HG02885 (cell line): ENCODE data around the gene ZNF860.

Experiments used
- ATAC-seq: cut with Tn5 transposase; IDR thresholded peaks from one replicate; pipeline ENCODE4 v1.9.1; 2021; ENCODE audit warnings: mild to moderate bottlenecking; ENCODE audit not compliant: unreplicated experiment, poor library complexity

Gene ZNF860

DNA sequence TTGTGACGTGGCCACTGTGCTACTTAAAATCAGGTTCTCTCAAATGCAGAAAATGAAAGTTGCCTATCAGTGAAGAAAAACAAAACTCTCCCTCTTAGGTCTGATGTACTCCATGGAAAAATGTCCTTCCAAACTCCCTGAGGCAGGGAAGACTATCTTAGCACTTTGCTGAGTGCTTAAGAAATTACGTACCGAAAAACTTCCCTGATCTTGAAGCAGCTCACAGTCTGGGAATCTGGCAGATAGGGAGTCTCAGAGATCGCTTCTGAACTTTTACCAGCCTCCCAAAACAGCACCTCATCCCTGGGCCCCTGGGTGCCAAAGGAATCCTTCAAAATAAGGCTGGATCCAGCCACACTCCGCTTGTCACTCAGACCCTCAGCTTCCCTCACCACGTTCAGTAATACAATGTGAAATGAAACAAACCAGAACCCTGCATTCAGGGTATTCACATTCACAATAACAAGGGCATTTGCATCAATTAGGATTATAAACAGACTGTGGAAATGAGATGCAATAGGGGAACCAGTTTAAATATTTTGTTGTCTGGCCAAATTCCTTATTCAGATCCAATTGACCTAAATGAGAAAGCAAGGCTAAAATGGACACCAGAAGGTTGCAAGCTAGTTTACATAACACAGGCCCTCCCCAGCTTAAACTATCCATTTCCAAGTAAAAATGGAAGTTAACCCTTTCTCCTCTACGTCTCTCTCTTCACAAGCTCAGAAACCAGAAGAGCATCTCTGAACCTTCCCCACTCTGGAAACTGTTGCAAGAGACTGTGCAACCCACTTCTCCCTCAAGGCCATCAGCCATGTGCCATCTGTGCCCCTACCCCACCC lies 21.4 kb upstream of the ZNF860 start:
- no peak for ATAC-seq

DNA sequence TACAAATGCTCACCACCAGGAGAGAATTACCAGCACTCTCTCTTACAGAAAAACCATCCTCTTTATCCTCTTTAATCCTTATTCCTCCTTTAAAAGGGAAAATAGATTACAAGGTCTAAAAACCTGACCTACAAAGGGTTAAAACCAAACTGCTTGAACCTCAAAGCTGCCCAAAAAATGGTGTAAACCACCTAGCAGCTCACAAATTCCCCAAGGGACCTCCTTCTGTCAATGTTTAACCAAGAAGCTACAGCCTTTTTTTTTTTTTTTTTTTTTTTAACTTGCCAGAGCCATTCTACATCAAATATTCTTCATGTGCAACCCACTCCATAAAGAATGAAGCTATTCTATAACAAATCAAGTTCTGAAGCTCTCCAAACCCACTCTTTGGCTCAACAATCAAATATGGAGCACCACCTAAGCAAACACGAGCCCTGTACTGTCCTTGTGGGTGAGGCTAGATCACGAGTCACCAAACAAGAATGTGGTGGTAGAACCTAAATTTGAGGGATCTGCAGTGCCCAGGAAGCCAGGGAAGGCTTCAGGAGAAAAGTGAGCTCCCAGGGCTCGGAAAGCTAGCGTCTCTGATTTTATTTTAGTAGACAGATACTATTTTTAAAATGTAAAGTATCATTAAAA lies 20.6 kb upstream of the ZNF860 start:
- no peak for ATAC-seq

DNA sequence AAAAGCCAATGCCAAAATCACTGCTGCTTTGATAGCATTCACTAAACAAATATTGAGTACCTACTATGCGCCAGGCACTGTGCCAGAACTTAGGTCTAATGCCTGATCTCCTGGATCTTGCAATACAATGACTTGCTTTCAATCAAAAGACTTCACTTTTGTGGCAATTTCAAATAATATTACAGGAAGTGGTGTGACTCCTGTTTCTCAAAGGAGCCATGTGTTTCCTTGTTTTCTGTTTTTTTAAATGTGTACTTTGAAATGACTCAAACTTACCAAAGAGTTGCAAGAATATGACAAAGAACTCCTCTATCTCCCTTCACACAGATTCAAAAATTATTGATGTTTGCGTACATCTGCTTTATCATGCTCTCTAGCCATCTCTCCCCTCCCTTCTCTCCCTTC lies 18.7 kb upstream of the ZNF860 start:
- no peak for ATAC-seq

DNA sequence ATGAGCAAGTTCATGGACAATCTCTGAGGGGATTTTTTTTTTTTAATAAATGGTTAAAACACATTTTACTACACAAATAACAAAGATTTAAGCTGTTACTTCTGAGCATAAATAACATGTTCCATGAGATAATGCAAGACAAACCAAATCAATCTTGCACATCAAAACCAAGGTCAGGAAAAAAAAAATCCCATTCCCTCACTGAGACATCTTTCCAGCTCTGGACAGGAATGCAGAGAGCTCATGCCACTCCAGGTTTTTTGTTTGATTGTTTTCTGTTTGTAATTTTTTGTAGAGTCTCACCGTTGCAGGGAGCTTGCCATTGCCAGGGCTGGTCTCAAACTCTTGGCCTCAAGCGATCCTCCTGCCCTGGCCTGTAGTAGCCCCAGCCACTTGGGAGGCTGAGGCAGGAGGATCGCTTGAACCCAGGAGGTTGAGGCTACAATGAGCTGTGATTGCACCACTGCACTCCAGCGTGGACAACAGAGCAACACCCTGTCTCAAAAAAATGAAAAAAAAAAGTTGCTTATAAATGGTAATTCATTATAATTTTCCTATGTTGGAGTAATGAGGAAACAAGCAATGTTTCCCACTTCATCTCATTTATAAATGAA lies 14.5 kb upstream of the ZNF860 start:
- ATAC-seq = no peak

DNA sequence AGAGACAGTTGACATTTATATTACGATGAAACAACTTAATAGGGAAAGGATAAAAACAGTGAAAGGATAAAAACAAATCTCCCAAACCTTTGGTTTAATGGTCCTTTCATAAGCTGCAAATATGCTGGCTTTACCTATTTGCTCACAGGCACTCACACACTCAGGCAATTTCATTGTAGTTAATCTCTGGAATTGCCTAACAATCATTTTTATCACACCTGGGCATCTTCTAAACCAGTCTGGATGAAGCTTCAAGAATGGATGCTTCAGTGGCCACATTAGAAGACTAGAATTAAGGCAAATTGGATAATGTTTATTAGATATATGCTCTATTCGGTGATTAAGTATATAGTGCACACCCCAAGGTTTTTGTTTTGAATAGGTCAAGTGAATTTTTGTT lies 14.0 kb upstream of the ZNF860 start:
- ATAC-seq = no peak

DNA sequence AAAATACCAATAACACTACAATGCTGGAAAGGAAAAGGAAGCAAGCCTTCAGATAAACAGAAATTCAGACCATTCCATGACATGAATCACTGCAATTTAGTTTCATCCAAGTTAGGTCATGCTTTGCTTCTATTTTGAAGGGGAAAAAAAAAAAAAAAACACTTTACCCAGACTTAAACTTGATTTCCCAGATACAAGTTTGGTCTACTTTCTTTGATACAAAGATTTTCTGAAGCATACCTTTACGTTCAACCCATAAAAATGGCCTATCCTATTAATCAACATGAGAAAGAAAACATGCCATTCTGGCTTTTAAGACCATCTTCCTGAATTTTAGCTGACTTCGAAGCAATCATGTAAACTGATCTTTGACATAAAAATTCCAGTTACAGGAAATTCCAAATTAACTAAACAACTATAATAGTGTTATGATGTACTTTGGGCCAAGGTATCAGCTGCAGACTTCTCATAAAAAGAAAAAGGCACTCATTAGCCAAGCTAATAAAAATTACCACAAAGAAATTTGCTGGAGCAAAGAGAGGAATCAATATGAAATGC lies 13.1 kb upstream of the ZNF860 start:
- ATAC-seq = no peak

DNA sequence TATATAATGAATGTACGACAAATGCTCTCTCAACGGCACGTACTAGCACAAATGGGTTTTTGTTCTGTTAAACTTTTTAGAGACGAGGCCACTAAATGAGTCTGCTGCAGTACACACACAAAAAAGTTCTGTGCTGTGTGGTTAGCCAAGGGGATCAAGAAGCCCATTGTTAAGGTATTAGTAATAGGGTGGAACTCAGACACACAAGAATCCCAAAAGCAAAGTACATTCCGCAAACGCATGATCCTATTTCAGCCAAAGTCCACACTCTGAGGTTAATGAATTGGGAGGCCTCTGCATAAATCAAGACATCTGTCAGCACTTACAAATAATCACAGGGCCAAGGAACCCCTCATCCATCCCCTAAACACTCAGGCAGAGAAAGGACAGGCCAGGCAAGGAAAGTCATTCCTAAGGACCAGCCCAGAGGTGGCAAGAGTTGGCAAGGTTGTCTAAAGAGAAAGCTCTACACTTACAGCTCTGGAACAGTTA lies 12.6 kb upstream of the ZNF860 start:
- ATAC-seq = no peak

DNA sequence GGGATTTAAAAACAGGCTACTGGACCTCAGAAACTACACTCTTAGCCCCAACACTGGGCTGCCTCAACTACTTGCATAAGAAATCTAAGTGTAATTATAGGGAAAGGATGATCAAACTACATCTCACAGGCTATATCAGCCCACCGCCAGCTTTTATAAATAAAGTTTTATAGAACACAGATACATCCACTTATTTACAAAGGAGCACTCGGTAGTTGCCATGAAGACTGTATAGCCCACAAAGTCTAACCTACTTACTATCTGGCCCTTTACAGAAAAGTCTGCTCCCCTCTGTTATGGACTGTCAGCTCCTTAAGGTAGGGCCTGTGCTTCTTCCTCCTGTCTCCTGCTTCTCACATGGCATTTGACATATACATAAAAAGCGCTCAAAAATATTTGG lies 9.9 kb upstream of the ZNF860 start:
- no peak for ATAC-seq

DNA sequence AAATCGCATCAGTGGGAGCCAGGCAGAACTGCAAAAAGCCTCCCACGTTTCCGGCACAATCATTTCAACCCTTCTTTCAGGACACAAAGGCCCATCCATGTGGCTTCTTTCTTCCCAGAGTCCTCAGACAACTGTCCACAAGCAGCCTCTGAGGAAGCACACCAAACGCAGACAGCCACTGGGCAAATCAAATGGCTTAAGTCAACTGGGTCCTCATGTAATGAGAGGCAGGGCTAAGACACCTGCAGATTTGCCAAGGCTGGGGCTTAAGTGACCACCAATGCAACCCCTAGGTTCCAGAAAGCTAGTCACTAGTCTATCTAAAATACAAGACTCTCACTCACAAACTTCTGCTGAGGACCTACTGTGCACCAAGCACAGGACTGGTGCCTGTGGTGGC lies 8.5 kb upstream of the ZNF860 start:
- ATAC-seq = no peak

DNA sequence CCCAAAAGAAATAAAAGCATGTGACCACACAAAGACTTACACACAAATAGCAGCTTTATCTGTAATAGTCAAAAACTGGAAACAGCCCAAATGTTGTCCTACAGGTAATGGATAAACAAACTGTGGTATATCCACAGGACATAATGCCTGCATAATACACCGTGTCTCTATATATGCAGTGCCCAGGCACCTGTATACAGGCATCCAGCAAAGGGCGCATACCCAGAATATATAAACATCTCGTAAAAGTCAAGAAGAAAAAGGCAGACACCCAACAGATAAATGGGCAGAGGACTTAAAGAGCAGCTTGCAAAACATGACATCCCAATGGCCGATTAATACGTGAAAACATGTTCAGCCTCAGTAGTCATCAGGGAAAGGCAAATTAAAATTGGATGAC lies 7.7 kb upstream of the ZNF860 start:
- no peak for ATAC-seq

DNA sequence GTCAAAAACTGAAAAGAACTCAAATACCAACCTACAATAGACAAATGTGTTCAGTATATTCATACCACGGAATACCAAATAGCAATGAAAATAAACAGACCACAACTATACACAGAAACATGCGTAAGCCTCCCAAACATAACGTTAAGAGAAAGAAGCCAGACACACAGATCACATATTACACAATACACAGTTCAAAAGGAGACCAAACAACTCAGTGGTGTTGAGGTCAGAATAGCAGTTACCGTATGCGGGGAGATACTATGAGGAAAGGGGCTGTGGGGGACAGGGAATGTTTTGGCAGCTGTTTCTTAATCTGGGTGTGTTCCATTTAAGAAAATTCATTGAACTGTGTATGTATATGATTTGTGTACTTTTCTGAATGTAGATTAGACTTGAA lies 7.1 kb upstream of the ZNF860 start:
- ATAC-seq = no peak

DNA sequence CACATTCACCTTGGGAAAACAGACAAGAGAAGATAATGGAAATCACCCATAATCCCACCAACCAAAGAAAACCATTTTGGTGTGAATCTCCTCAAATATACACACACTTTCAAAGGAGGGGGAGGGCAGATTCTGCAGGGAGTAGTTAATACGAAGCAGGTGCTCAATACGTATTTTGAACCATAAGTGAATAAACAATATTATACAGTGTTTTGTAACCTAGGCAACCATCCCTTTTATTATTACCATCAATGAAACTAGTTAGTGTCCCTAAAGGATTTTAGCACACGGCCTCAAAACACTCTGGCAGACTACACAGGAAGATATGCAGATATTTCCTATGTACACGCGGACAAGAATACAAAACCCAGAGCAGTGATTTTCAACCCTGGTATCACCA lies 6.6 kb upstream of the ZNF860 start:
- ATAC-seq = no peak

DNA sequence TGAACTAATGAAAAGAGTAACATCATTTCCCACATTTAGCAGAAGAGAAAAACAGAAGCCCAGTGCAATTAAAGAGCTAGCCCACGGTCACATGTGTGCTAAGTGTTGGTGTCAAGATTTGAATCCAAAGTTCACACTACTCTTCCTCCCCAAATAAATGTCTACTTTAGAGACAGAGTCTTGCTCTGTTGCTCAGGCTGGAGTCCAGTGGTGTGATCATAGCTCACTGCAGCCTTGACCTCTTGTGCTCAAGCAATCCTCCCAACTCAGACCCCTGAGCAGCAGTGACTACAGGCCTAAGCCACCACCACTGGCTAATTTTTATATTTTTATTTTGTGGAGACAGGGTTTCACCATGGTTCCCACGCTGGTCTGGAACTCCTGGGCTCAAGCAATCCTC lies 5.2 kb upstream of the ZNF860 start:
- ATAC-seq = no peak

DNA sequence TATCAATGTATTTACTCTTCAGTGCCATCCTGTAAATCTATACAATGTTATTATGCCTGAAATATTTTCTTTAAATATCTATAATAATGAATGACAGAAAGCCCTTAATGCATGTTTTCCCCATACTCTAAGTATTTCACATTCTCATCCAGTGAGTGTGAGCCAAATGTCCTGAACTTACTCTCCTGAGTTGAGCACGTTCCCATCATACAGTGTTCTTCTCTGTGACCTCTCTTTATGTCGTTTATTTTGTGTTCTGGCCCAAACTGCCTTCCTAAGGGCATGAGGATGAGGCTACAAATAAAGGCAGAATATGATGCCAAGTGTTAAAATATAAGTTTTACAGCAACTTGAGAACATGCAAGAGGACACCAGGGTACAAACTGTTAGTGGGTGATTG lies 3.8 kb upstream of the ZNF860 start:
- no peak for ATAC-seq

DNA sequence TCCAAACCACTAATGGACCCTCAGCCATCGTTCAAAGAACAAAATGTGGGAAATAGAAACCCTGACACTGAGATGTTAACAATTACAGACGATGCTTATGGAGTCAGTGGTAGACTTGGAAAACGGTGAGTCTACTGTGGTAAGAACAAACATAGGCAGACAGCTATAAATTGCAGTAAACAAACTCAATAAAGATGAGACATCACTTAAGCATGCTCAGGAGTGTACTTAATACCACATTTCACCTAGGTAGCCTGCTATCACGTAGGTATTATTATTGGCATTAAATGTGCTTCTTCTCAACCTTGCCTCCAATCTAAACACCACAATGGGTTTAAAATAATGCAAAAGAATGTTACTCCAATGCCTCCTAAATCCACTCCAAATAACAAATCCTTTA lies 3.0 kb upstream of the ZNF860 start:
- no peak for ATAC-seq

DNA sequence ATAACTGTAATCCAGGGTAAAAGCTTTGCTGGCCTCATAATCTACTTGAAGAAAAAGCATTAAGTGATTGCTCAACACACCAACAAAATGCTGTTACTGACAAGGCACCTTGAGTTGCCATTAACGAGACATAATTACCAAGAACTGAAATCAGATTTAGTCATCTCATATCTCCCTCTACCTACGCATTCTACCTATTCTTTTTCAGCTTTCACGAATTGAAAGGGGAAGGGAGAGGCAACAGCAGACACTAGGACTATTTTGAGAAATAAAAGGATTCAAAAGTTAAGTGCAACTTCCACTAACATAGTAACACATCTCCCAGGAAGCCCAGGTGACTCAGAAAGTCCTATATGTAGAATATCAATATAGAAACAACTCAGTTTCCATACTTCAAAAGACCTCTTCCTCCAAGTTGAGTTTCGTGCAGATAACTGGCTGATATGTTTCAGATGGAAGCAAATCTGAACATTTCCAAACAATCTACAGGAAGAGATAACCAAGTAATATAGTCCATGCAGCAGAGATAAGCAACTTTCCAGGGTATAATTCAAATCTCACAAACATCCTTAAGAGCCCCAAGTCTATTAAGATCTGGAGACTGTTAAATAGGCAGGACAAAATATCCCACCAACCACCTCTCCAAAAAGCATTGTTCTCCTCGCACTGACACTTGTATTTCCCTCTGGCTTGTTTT lies 2.4 kb upstream of the ZNF860 start:
- ATAC-seq = peak; percentile 76

DNA sequence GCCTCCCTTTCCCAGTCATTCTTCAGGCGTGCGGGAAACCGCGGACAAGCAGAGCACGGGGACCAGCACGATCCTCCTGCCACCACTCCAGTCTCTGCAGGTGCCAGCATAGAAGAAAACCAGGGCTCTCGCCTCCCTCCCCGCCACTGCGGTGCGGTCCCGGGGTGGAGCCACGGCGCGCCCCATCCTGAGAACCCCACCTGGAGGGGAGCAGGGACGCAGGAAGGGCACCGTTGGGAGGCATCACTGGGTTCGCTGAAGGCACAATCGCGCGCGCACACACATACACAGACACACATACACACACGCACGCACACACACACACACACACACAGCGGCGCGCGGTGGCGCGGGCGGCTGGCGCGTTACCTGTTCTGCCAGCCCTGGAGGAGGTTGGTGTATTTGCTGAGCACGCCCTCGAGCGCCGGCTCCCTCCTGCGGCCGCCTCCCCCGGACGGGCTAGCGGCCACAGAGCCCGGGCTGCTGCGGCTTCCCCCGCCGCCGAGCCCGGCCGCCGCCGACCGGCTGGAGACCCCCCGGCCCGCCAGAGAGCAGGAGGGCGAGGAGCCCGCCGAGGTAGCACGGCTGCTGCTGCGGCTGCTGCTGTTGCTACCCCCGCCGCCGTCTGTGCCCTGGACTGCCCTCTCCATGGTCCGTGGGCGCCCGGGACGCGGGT lies 882 bp upstream of the ZNF860 start:
- ATAC-seq = peak; percentile 45

DNA sequence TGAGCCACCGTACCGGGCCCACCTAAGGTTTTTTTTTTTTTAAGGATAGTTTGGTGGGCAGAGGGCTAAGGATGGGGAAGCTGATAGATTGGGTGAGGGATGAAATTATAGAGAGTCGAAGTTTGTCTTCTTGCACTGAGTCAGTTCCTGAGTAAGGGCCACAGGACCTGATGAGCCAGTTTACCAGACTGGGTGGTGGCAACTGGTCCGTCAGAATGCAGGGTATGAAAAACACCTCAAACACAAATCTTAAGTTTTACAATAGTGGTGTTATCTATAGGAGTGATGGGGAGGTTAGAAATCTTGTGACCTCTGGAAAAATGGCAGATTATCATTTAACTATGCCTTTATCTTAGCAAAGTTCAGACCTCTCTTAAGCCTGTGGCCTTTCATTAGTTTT lies 2.8 kb downstream of the ZNF860 start:
- ATAC-seq = no peak

DNA sequence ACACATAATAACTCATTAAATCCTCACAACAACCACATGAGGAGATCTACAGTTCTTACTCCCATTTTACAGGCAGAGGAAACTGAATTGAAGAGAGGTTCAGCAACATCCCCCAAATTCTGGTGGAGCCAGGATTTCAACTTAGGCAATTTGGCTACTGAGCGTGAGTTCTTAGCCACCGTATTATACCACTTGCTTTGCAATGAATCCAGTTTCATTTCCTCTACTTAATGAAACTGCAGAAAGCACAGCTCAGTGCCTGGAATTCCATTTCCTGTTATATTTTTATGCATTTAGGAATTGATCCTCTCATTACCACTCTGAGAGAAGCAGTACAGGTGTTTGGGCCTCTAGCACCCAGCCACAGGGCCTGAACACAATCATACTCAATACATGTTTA lies 4.3 kb downstream of the ZNF860 start:
- ATAC-seq = no peak

DNA sequence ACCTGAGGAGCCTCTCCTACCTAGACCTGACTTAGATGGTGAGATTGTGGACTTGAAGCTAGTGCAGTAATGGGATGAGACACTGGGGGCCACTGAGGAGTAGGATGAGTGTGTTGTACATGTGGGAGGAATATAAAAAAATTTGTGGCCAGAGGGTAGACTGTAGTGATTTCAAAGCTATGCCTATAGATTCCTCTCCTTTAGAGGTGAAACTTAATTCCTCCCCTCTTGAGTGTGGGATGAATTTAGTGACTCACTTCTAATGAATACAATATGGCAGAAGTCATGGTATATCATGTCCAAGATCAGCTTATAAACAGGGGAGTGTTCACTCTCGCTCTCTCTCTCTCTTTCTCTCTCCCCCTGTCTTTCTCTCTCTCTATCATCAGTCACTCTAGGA lies 6.7 kb downstream of the ZNF860 start:
- ATAC-seq = no peak
